Glutamatergic neuron (in vitro differentiated cells): ENCODE results near the gene KMT5B. TPM values are rescaled to one million over a fixed set of nuclear protein-coding genes. Genes with fewer than 3 reads are reported as not detected.

Experiments used
- DNase-seq: peaks from one replicate; pipeline ENCODE4 v3.0.0; 2022
- H3K27ac Mint-ChIP-seq: one replicate; pipeline ENCODE4 v1.8.0; 2020; ENCODE audit warnings: mild to moderate bottlenecking, mixed read lengths, inconsistent platforms; ENCODE audit not compliant: unreplicated experiment
- H3K27me3 Mint-ChIP-seq: one replicate; pipeline ENCODE4 v1.8.0; 2020; ENCODE audit warnings: mild to moderate bottlenecking, moderate library complexity, mixed read lengths, inconsistent platforms; ENCODE audit not compliant: unreplicated experiment
- H3K36me3 Mint-ChIP-seq: one replicate; pipeline ENCODE4 v1.8.0; 2020; ENCODE audit warnings: mild to moderate bottlenecking, mixed read lengths, inconsistent platforms; ENCODE audit not compliant: unreplicated experiment
- H3K4me1 Mint-ChIP-seq: one replicate; pipeline ENCODE4 v1.8.0; 2020; ENCODE audit warnings: mild to moderate bottlenecking, low read depth, mixed read lengths, inconsistent platforms; ENCODE audit not compliant: unreplicated experiment
- H3K4me3 Mint-ChIP-seq: one replicate; pipeline ENCODE4 v1.8.0; 2020; ENCODE audit warnings: mild to moderate bottlenecking, mixed read lengths, inconsistent platforms; ENCODE audit not compliant: unreplicated experiment
- H3K9me3 Mint-ChIP-seq: one replicate; pipeline ENCODE4 v1.8.0; 2020; ENCODE audit warnings: mild to moderate bottlenecking, moderate library complexity, mixed read lengths, inconsistent platforms; ENCODE audit not compliant: unreplicated experiment
- total RNA-seq: library from RNA; stranded (reverse); fragmentation: NEBNext Ultra II Directional; extraction: Animal tissue kit (Norgen Biotek cat#: 25700); gene quantifications from one replicate; pipeline ENCODE4 v1.2.1, GENCODE V29; 2021; ENCODE audit not compliant: unreplicated experiment
- TF ChIP-seq, protein P1 (sequence below): fragments of 200-600 bp; sonication (generic); IDR thresholded peaks from one replicate; pipeline ENCODE4 v1.5.0; 2021; ENCODE audit not compliant: partially characterized antibody, unreplicated experiment

KMT5B gene
- total RNA-seq, 1 donor from 2014 or later = 77.4 TPM

DNA sequence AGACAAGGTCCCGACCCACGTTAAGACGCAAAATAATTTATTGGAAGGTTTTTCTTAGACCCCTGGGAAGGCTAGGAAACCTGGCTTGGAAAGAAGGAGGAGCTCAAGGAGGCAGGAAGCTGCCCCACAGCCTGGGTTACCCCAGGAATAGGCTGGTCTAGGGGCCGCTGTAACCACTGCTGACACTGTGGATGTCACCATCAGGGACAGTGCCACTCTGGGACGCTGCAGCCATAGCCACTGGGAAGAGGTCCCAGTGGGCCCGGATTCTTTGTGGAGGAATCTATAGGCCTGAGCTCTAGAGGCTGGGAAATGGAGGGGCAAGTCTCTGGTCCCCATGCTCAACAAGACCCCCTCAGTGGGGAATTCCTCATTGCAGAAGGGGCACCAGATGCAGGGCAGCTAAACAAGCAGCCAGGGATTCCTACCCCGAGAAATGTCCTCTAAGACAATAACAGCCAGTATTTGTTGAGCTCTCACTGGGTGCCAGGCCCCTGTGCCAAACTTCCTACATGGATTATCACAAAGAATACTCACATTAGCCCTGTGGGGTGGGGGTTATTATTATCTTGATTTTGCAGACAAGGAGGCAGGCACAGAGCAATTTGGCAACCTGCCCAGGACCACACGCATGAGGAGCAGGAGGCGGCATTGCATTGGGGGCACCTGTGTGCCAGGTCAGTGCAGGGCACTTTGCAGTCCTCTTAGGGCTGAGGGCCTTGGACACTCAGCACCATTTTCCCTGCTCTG, 72.4 kb downstream of the KMT5B start:
- Mint-ChIP-seq H3K9me3 (no peaks in the 10 kb centered on the region), H3K4me1 (no peaks in the 10 kb centered on the region), H3K4me3 (no peak overlapping the region), H3K27me3 (peaks cover 3% of the 10 kb centered on the region), H3K36me3 (peaks cover 8% of the 10 kb centered on the region), H3K27ac (no peak overlapping the region)
- TF ChIP-seq, protein P1, sequence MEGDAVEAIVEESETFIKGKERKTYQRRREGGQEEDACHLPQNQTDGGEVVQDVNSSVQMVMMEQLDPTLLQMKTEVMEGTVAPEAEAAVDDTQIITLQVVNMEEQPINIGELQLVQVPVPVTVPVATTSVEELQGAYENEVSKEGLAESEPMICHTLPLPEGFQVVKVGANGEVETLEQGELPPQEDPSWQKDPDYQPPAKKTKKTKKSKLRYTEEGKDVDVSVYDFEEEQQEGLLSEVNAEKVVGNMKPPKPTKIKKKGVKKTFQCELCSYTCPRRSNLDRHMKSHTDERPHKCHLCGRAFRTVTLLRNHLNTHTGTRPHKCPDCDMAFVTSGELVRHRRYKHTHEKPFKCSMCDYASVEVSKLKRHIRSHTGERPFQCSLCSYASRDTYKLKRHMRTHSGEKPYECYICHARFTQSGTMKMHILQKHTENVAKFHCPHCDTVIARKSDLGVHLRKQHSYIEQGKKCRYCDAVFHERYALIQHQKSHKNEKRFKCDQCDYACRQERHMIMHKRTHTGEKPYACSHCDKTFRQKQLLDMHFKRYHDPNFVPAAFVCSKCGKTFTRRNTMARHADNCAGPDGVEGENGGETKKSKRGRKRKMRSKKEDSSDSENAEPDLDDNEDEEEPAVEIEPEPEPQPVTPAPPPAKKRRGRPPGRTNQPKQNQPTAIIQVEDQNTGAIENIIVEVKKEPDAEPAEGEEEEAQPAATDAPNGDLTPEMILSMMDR = no peak
- no peak for DNase-seq

DNA sequence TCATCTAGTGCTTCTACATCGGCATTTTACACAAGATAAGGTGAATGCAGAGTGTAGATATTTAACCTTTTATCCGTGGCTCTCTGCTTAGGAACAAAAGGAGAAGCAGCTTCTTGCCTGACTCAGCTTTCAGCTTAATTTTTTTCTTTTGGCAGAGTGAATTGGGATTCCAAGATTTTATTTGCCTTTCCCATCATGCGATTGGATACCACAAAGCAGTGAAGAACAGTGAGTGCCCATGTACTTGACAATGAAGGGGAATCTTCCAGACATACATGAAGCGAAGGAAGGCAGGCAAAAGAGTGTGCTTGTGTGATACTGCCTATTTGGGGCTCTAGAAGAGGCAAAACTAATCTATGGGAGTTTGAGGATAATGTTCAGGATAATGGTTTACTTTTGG, 74.9 kb downstream of the KMT5B start:
- Mint-ChIP-seq H3K9me3 (peaks cover 2% of the 10 kb centered on the region), H3K36me3 (peaks cover 13% of the 10 kb centered on the region), H3K27me3 (peaks cover 5% of the 10 kb centered on the region), H3K4me3 (no peak overlapping the region), H3K4me1 (no peaks in the 10 kb centered on the region), H3K27ac (no peak overlapping the region)
- DNase-seq = no peak
- TF ChIP-seq, protein P1 = no peak

DNA sequence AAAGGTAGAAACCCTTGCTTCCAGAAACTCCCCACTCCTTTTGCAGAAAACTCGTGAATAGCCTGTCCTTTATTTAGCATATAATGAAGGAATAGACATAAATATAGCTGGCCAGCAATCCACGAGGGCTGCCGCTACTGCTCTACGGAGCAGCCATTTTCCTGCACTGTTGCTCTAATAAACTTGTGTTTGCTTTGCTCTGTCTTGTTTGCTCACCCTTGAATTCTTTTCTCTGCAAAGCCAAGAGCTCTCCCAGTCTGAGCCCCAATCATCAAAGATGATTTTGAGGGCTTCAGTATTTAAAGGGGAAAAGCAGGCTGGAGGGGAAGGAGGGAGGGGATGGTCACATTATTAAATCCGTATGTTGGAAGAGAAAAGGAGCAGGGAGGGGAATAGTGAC, 75.3 kb downstream of the KMT5B start:
- no peak for DNase-seq
- Mint-ChIP-seq H3K36me3 (peaks cover 13% of the 10 kb centered on the region), H3K27me3 (peaks cover 5% of the 10 kb centered on the region), H3K4me3 (no peak overlapping the region), H3K4me1 (no peaks in the 10 kb centered on the region), H3K27ac (no peak overlapping the region), H3K9me3 (peaks cover 3% of the 10 kb centered on the region)
- TF ChIP-seq, protein P1 = no peak

DNA sequence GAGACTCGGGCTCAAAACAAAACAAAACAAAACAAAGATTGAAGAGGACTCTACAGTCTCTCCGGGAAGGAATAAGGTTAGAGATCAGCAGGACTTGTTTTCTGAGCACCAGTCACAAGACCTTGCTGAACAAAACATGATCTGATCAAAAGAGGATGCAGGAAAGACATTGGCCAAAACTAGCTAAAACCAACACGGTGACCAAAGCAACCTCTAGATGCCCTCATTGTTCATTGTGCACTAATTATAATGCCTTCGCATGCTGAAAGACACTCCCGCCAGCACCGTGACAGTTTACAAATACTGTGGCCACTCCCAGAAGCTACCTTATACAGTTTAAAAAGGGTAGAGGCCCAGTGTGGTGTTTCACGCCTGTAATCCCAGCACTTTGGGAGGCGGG, 76.2 kb downstream of the KMT5B start:
- peaks cover 12% of the 10 kb centered on the region for H3K9me3 Mint-ChIP-seq
- H3K27me3 Mint-ChIP-seq = peaks cover 8% of the 10 kb centered on the region
- H3K4me3 Mint-ChIP-seq = no peak overlapping the region
- no peaks in the 10 kb centered on the region for H3K4me1 Mint-ChIP-seq
- H3K27ac Mint-ChIP-seq = no peak overlapping the region
- no peak for DNase-seq
- TF ChIP-seq, protein P1 = no peak
- peaks cover 20% of the 10 kb centered on the region for H3K36me3 Mint-ChIP-seq

DNA sequence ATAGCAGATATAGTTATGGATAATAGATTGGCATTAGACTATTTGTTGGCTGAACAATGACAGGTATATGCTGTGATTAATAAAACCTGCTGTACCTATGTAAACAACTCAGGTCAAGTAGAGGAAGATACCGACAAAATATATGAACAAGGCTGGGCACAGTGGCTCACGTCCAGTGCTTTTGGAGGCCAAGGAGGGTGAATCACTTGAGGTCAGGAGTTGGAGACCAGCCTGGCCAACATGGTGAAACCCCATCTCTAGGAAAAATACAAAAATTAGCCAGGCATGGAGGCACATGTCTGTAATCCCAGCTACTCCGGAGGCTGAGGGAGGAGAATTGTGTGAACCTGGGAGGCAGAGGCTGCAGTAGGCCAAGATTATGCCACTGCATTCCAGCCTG, 77.9 kb downstream of the KMT5B start:
- peaks cover 13% of the 10 kb centered on the region for H3K9me3 Mint-ChIP-seq
- TF ChIP-seq, protein P1 = no peak
- H3K27me3 Mint-ChIP-seq = peaks cover 6% of the 10 kb centered on the region
- DNase-seq = no peak
- no peak overlapping the region for H3K27ac Mint-ChIP-seq
- no peak overlapping the region for H3K4me3 Mint-ChIP-seq
- no peaks in the 10 kb centered on the region for H3K4me1 Mint-ChIP-seq
- H3K36me3 Mint-ChIP-seq = peaks cover 21% of the 10 kb centered on the region
